HepG2 (cell line): ENCODE measurements around the gene BBS9. TPM values are rescaled to one million over a fixed set of nuclear protein-coding genes. Genes with fewer than 3 reads are reported as not detected.
A peak's percentile ranks its signal among the peaks of the same experiment; 100 is the strongest.

ENCODE experiments used
- ELF1 ChIP-seq: sonication (generic); formaldehyde crosslinking; IDR thresholded peaks from 2 replicates; pipeline ENCODE4 v1.4.0; 2020; ENCODE audit warnings: missing genetic modification reagents
- ETV5 ChIP-seq: IDR thresholded peaks from 2 replicates; pipeline ENCODE4 v1.6.1; 2018; ENCODE audit warnings: missing biosample characterization, missing genetic modification reagents, inconsistent platforms, borderline replicate concordance
- FOXA1 ChIP-seq, 2 experiments: fragments of 450-650 bp in 1 of 2; sonication (generic) in 1 of 2; formaldehyde crosslinking in 1 of 2; IDR thresholded peaks; 2 replicates each; pipeline versions ENCODE4 v1.4.0 to v1.6.1; 2016 to 2020; ENCODE audit warnings: missing genetic modification reagents in 1 of 2
- ISL2 ChIP-seq: sonication (generic); formaldehyde crosslinking; IDR thresholded peaks from 2 replicates; pipeline ENCODE4 v1.5.0; 2020; ENCODE audit warnings: missing genetic modification reagents
- SIN3B ChIP-seq: fragments of 150-350 bp; IDR thresholded peaks from 2 replicates; pipeline ENCODE4 v1.6.1; 2014; ENCODE audit warnings: low read length
- ZNF253 ChIP-seq: sonication (generic); formaldehyde crosslinking; IDR thresholded peaks from 2 replicates; pipeline ENCODE4 v1.8.0; 2022; ENCODE audit warnings: mild to moderate bottlenecking, missing genetic modification reagents, borderline replicate concordance
- ZNF317 ChIP-seq: sonication (generic); formaldehyde crosslinking; IDR thresholded peaks from 2 replicates; pipeline ENCODE4 v1.5.0; 2020; ENCODE audit warnings: mild to moderate bottlenecking, missing genetic modification reagents
- ZNF430 ChIP-seq: sonication (generic); formaldehyde crosslinking; IDR thresholded peaks from 2 replicates; pipeline ENCODE4 v1.9.0; 2021; ENCODE audit warnings: mild to moderate bottlenecking, missing genetic modification reagents
- polyA plus RNA-seq, 8 experiments: library from polyadenylated mRNA; depleted of rRNA in 3 of 8; stranded (reverse) in 7 of 8; unstranded in 1 of 8; fragments of >200 nt; fragmentation: Illumina TruSeq in 4 of 8; extraction: Trizol in 4 of 8; gene quantifications; 2 replicates each; pipeline versions ENCODE4 v1.2.1 to v1.2.3, GENCODE V29; 2011 to 2016; ENCODE audit warnings: low read depth in 4 of 8, missing spikeins in 1 of 8, mixed read lengths in 1 of 8; ENCODE audit not compliant: insufficient read depth in 1 of 8
- total RNA-seq, 5 experiments: library from RNA; depleted of rRNA; stranded (reverse); fragments of >200 nt; fragmentation: Illumina TruSeq; extraction: Trizol; gene quantifications; 2 replicates each; pipeline ENCODE4 v1.2.3, GENCODE V29; 2016; ENCODE audit warnings: low read depth in 1 of 5
- TF ChIP-seq, protein P1 (sequence below): sonication (generic); formaldehyde crosslinking; IDR thresholded peaks from 2 replicates; pipeline ENCODE4 v1.5.1; 2020; ENCODE audit warnings: mild to moderate bottlenecking, missing genetic modification reagents, borderline replicate concordance
- TF ChIP-seq, protein P2 (sequence below): sonication (generic); formaldehyde crosslinking; IDR thresholded peaks from 2 replicates; pipeline ENCODE4 v1.5.0; 2020; ENCODE audit warnings: missing genetic modification reagents, mild to moderate bottlenecking, borderline replicate concordance
- TF ChIP-seq, protein P3 (sequence below): sonication (generic); formaldehyde crosslinking; IDR thresholded peaks from 2 replicates; pipeline ENCODE4 v1.5.0; 2020; ENCODE audit warnings: missing genetic modification reagents, mild to moderate bottlenecking, borderline replicate concordance
- TF ChIP-seq, protein P4 (sequence below): sonication (generic); formaldehyde crosslinking; conservative IDR thresholded peaks from 2 replicates; pipeline ENCODE4 v1.4.0; 2020; ENCODE audit warnings: mild to moderate bottlenecking, missing genetic modification reagents, moderate library complexity
- TF ChIP-seq, protein P5 (sequence below): fragments of 450-650 bp; IDR thresholded peaks from 2 replicates; pipeline ENCODE4 v1.6.1; 2016
- TF ChIP-seq, protein P6 (sequence below): IDR thresholded peaks from 2 replicates; pipeline ENCODE4 v1.6.1; 2012; ENCODE audit warnings: inconsistent platforms

BBS9 gene
- total and polyA plus RNA-seq, 2 of the 13 experiments (the other 11 are each of a cell fraction or from before 2014, with no cell fraction given), result 5.1 to 7.8 TPM

DNA sequence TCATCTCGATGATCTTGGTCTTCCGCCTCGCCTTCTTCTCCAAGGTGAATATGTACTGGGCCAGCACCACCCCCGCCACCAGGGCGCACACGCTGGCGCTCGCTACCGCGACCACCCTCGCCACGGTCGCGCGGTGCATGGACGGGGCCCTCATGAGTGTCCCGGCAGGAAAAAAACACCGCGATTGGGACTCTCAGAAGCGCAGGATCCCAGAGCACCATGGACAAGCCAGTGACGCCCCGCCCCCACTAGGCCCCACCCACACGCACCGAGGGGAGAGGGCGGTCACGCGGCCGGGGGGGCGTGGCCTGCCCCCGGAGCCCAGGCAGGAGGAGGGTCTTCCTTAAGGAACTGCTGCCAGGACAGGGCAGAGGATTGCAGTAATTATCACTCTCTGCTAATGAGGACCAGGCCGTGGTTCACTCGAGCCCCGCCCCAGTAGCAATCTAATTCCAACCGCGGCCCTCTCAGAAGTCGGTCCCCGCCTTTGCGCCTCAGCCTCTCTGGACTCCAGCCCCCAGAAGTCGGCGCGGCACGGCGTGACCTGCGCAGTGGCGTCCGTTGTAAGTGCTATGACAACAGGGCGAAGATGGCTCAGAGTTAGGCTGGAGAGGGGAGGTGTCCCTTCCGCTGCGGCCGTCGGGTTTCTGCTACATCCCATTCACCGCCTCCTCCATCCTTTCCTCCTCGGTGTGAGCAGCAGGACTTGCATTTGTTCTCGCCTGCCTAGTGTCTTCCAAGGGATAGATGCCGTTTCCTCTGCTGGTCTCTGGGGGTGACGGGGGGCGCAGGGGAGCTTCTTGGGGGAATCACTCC lies at the start of gene BBS9 (continued):
- TF ChIP-seq, protein P1, sequence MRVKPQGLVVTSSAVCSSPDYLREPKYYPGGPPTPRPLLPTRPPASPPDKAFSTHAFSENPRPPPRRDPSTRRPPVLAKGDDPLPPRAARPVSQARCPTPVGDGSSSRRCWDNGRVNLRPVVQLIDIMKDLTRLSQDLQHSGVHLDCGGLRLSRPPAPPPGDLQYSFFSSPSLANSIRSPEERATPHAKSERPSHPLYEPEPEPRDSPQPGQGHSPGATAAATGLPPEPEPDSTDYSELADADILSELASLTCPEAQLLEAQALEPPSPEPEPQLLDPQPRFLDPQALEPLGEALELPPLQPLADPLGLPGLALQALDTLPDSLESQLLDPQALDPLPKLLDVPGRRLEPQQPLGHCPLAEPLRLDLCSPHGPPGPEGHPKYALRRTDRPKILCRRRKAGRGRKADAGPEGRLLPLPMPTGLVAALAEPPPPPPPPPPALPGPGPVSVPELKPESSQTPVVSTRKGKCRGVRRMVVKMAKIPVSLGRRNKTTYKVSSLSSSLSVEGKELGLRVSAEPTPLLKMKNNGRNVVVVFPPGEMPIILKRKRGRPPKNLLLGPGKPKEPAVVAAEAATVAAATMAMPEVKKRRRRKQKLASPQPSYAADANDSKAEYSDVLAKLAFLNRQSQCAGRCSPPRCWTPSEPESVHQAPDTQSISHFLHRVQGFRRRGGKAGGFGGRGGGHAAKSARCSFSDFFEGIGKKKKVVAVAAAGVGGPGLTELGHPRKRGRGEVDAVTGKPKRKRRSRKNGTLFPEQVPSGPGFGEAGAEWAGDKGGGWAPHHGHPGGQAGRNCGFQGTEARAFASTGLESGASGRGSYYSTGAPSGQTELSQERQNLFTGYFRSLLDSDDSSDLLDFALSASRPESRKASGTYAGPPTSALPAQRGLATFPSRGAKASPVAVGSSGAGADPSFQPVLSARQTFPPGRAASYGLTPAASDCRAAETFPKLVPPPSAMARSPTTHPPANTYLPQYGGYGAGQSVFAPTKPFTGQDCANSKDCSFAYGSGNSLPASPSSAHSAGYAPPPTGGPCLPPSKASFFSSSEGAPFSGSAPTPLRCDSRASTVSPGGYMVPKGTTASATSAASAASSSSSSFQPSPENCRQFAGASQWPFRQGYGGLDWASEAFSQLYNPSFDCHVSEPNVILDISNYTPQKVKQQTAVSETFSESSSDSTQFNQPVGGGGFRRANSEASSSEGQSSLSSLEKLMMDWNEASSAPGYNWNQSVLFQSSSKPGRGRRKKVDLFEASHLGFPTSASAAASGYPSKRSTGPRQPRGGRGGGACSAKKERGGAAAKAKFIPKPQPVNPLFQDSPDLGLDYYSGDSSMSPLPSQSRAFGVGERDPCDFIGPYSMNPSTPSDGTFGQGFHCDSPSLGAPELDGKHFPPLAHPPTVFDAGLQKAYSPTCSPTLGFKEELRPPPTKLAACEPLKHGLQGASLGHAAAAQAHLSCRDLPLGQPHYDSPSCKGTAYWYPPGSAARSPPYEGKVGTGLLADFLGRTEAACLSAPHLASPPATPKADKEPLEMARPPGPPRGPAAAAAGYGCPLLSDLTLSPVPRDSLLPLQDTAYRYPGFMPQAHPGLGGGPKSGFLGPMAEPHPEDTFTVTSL (CRISPR knock-in tag), result no peak
- TF ChIP-seq, protein P2, sequence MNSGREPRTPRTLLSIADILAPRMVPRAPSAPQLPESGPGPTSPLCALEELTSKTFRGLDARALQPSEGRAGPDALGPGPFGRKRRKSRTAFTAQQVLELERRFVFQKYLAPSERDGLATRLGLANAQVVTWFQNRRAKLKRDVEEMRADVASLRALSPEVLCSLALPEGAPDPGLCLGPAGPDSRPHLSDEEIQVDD (CRISPR knock-in tag), result no peak
- no peak for TF ChIP-seq FOXA1 (IDR thresholded peaks at IDR 0.05)
- peak; percentile 73 for TF ChIP-seq FOXA1 (CRISPR knock-in tag; IDR thresholded peaks at IDR 0.05)
- TF ChIP-seq, protein P3, sequence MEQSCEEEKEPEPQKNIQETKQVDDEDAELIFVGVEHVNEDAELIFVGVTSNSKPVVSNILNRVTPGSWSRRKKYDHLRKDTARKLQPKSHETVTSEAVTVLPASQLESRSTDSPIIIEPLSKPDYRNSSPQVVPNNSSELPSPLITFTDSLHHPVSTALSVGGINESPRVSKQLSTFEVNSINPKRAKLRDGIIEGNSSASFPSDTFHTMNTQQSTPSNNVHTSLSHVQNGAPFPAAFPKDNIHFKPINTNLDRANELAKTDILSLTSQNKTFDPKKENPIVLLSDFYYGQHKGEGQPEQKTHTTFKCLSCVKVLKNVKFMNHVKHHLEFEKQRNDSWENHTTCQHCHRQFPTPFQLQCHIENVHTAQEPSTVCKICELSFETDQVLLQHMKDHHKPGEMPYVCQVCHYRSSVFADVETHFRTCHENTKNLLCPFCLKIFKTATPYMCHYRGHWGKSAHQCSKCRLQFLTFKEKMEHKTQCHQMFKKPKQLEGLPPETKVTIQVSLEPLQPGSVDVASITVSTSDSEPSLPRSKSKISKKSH (CRISPR knock-in tag), result 0 out of 2 replicates have a peak, but pooled peaks have one; percentile 15
- TF ChIP-seq, protein P4, sequence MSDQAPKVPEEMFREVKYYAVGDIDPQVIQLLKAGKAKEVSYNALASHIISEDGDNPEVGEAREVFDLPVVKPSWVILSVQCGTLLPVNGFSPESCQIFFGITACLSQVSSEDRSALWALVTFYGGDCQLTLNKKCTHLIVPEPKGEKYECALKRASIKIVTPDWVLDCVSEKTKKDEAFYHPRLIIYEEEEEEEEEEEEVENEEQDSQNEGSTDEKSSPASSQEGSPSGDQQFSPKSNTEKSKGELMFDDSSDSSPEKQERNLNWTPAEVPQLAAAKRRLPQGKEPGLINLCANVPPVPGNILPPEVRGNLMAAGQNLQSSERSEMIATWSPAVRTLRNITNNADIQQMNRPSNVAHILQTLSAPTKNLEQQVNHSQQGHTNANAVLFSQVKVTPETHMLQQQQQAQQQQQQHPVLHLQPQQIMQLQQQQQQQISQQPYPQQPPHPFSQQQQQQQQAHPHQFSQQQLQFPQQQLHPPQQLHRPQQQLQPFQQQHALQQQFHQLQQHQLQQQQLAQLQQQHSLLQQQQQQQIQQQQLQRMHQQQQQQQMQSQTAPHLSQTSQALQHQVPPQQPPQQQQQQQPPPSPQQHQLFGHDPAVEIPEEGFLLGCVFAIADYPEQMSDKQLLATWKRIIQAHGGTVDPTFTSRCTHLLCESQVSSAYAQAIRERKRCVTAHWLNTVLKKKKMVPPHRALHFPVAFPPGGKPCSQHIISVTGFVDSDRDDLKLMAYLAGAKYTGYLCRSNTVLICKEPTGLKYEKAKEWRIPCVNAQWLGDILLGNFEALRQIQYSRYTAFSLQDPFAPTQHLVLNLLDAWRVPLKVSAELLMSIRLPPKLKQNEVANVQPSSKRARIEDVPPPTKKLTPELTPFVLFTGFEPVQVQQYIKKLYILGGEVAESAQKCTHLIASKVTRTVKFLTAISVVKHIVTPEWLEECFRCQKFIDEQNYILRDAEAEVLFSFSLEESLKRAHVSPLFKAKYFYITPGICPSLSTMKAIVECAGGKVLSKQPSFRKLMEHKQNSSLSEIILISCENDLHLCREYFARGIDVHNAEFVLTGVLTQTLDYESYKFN (CRISPR knock-in tag), result peak; percentile 23
- peak; percentile 86 for TF ChIP-seq ZNF430 (CRISPR knock-in tag)
- no peak for TF ChIP-seq ISL2
- peak; percentile 83 for TF ChIP-seq ZNF317 (CRISPR knock-in tag)
- 0 out of 2 replicates have a peak, but pooled peaks have one; percentile 59 for TF ChIP-seq ZNF253 (CRISPR knock-in tag)
- TF ChIP-seq, protein P5, sequence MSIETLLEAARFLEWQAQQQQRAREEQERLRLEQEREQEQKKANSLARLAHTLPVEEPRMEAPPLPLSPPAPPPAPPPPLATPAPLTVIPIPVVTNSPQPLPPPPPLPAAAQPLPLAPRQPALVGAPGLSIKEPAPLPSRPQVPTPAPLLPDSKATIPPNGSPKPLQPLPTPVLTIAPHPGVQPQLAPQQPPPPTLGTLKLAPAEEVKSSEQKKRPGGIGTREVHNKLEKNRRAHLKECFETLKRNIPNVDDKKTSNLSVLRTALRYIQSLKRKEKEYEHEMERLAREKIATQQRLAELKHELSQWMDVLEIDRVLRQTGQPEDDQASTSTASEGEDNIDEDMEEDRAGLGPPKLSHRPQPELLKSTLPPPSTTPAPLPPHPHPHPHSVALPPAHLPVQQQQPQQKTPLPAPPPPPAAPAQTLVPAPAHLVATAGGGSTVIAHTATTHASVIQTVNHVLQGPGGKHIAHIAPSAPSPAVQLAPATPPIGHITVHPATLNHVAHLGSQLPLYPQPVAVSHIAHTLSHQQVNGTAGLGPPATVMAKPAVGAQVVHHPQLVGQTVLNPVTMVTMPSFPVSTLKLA, result peak; percentile 21; the same call in 1 of the 2 replicates
- TF ChIP-seq SIN3B, result no peak
- TF ChIP-seq, protein P6, sequence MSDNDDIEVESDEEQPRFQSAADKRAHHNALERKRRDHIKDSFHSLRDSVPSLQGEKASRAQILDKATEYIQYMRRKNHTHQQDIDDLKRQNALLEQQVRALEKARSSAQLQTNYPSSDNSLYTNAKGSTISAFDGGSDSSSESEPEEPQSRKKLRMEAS, result peak; percentile 37; the same call in 1 of the 2 replicates
- TF ChIP-seq ETV5 (CRISPR knock-in tag), result peak; percentile 33; the same call in 1 of the 2 replicates
- peak; percentile 25 for TF ChIP-seq ELF1 (CRISPR knock-in tag)
